SK-N-SH (cell line): Measurements from ENCODE around the gene RBPJL. TPM values are rescaled to one million over a fixed set of nuclear protein-coding genes. Genes with fewer than 3 reads are reported as not detected.

Experiments used
- CTCF ChIA-PET: fragments of 300-600, 350-600 bp; formaldehyde crosslinking; extraction: SDS; loops from one replicate; lab custom pipeline; 2021; lab: Yijun Ruan, JAX
- POLR2A ChIA-PET: fragments of 350-600 bp; sonication (Branson Sonifier 250); formaldehyde crosslinking; extraction: SDS; loops from one replicate; lab custom pipeline; 2020; ENCODE audit warnings: antibody characterized with exemption, inconsistent platforms; lab: Yijun Ruan, JAX
- DNase-seq: peaks from one replicate; pipeline ENCODE4 v3.0.0; 2012
- H2AFZ ChIP-seq: fragments of 200-600 bp; sonication (generic); 2 replicates; pipeline ENCODE4 v1.8.1; 2016; ENCODE audit warnings: antibody characterized with exemption, mild to moderate bottlenecking, low read depth
- H3F3A ChIP-seq: fragments of 200-600 bp; sonication (generic); replicated peaks from 2 replicates; pipeline ENCODE3; 2016; ENCODE audit warnings: antibody characterized with exemption, mild to moderate bottlenecking; ENCODE audit not compliant: insufficient read depth
- H3K27ac ChIP-seq, 2 experiments: fragments of 200-500 bp in 1 of 2; fragments of 200-600 bp in 1 of 2; sonication (Bioruptor generic) in 1 of 2; sonication (generic), shearing (Covaris generic) in 1 of 2; 2 replicates each; pipeline versions ENCODE4 v1.5.1 to v1.6.1; 2014 to 2016; ENCODE audit warnings: low read depth in 2 of 2, inconsistent platforms in 1 of 2, low read length in 1 of 2, mild to moderate bottlenecking in 1 of 2, mixed read lengths in 1 of 2
- H3K27me3 ChIP-seq: fragments of 200-600 bp; sonication (generic), shearing (Covaris generic); 2 replicates; pipeline ENCODE4 v1.6.1; 2016; ENCODE audit warnings: mixed run types; ENCODE audit not compliant: insufficient read depth
- H3K36me3 ChIP-seq, 2 experiments: fragments of 200-500 bp in 1 of 2; fragments of 200-600 bp in 1 of 2; sonication (Bioruptor generic) in 1 of 2; sonication (generic) in 1 of 2; replicated peaks in 1 of 2; 2 replicates each; pipeline versions ENCODE3 to v1.5.1; 2014 to 2016; ENCODE audit warnings: low read length in 1 of 2, mild to moderate bottlenecking in 1 of 2; ENCODE audit not compliant: insufficient read depth in 2 of 2, control insufficient read depth in 1 of 2
- H3K4me1 ChIP-seq, 2 experiments: fragments of 200-500 bp in 1 of 2; fragments of 200-600 bp in 1 of 2; sonication (Bioruptor generic) in 1 of 2; sonication (generic), shearing (Covaris generic) in 1 of 2; 2 replicates each; pipeline versions ENCODE4 v1.5.1 to v1.6.1; 2014 to 2016; ENCODE audit warnings: low read depth in 1 of 2, low read length in 1 of 2, mixed run types in 1 of 2; ENCODE audit not compliant: insufficient read depth in 2 of 2, control insufficient read depth in 1 of 2
- H3K4me2 ChIP-seq: fragments of 200-600 bp; sonication (generic), shearing (Covaris generic); 2 replicates; pipeline ENCODE4 v1.6.1; 2017; ENCODE audit warnings: mixed run types
- H3K4me3 ChIP-seq, 2 experiments: fragments of 200-500 bp in 1 of 2; fragments of 200-600 bp in 1 of 2; sonication (Bioruptor generic) in 1 of 2; sonication (generic), shearing (Covaris generic) in 1 of 2; 2 replicates each; pipeline versions ENCODE4 v1.5.1 to v1.8.1; 2014 to 2016; ENCODE audit warnings: low read depth in 2 of 2, inconsistent platforms in 1 of 2, low read length in 1 of 2, mild to moderate bottlenecking in 1 of 2, mixed read lengths in 1 of 2, moderate library complexity in 1 of 2
- H3K79me2 ChIP-seq: fragments of 200-600 bp; sonication (generic); 2 replicates; pipeline ENCODE4 v1.8.1; 2017; ENCODE audit warnings: mild to moderate bottlenecking; ENCODE audit not compliant: insufficient read depth
- H3K9ac ChIP-seq: fragments of 200-600 bp; sonication (generic); 2 replicates; pipeline ENCODE4 v1.6.1; 2017; ENCODE audit warnings: mixed run types
- H3K9me2 ChIP-seq: fragments of 200-600 bp; sonication (generic); 2 replicates; pipeline ENCODE4 v1.6.1; 2017; ENCODE audit warnings: mixed run types
- H3K9me3 ChIP-seq: fragments of 200-600 bp; sonication (generic); 2 replicates; pipeline ENCODE4 v1.6.1; 2017; ENCODE audit warnings: mixed run types, mild to moderate bottlenecking, moderate library complexity
- H4K20me1 ChIP-seq: fragments of 200-600 bp; sonication (generic); 2 replicates; pipeline ENCODE4 v1.6.1; 2017; ENCODE audit warnings: mild to moderate bottlenecking, mixed run types; ENCODE audit not compliant: insufficient read depth
- EZH2phosphoT487 ChIP-seq: fragments of 200-600 bp; sonication (generic); IDR thresholded peaks from 2 replicates; pipeline ENCODE4 v1.6.1; 2017; ENCODE audit warnings: low read depth, mixed run types, mild to moderate bottlenecking, antibody characterized with exemption, moderate library complexity, borderline replicate concordance
- FOXM1 ChIP-seq: IDR thresholded peaks from 2 replicates; pipeline ENCODE4 v1.4.0; 2012; ENCODE audit warnings: low read depth, mild to moderate bottlenecking
- GABPA ChIP-seq: IDR thresholded peaks from 2 replicates; pipeline ENCODE4 v1.4.0; 2012; ENCODE audit warnings: low read depth, mild to moderate bottlenecking
- MEF2A ChIP-seq: IDR thresholded peaks from 2 replicates; pipeline ENCODE4 v1.4.0; 2012; ENCODE audit warnings: low read depth, borderline replicate concordance
- MXI1 ChIP-seq: IDR thresholded peaks from 2 replicates; pipeline ENCODE4 v1.6.1; 2012; ENCODE audit warnings: mild to moderate bottlenecking, low read depth, low read length, improper control_type of control experiment
- NFIC ChIP-seq: IDR thresholded peaks from 2 replicates; pipeline ENCODE4 v1.4.0; 2012; ENCODE audit warnings: borderline replicate concordance
- RFX5 ChIP-seq: IDR thresholded peaks from 2 replicates; pipeline ENCODE4 v1.6.1; 2012; ENCODE audit warnings: mild to moderate bottlenecking, improper control_type of control experiment, low read length
- SIN3A ChIP-seq: IDR thresholded peaks from 2 replicates; pipeline ENCODE4 v1.6.1; 2012; ENCODE audit warnings: low read depth, mild to moderate bottlenecking, low read length, moderate library complexity, borderline replicate concordance
- SMC3 ChIP-seq: IDR thresholded peaks from 2 replicates; pipeline ENCODE4 v1.6.1; 2012; ENCODE audit warnings: low read depth, low read length, improper control_type of control experiment
- TAF1 ChIP-seq: IDR thresholded peaks from 2 replicates; pipeline ENCODE4 v1.6.1; 2012; ENCODE audit warnings: low read depth, mild to moderate bottlenecking, low read length, moderate library complexity, borderline replicate concordance
- TEAD4 ChIP-seq: IDR thresholded peaks from 2 replicates; pipeline ENCODE4 v1.4.0; 2012; ENCODE audit warnings: mild to moderate bottlenecking, borderline replicate concordance; ENCODE audit not compliant: insufficient read depth
- WGBS: methylation state at CpG from one replicate; pipeline ENCODE4 v1.1.6; 2017; ENCODE audit warnings: low lambda C conversion rate; 5-methylcytosine and 5-hydroxymethylcytosine counted together
- polyA plus RNA-seq, 3 experiments: library from polyadenylated mRNA; depleted of rRNA; stranded (reverse); fragments of >200 nt; gene quantifications; 2 replicates each; pipeline ENCODE4 v1.2.3, GENCODE V29; 2012
- TF ChIP-seq, protein P1 (sequence below): IDR thresholded peaks from 2 replicates; pipeline ENCODE4 v1.4.0; 2012; ENCODE audit warnings: low read depth
- TF ChIP-seq, protein P2 (sequence below): fragments of 150-350 bp; IDR thresholded peaks from 2 replicates; pipeline ENCODE4 v1.6.1; 2017; ENCODE audit warnings: antibody characterized with exemption, low read length, low read depth, borderline replicate concordance
- TF ChIP-seq, protein P3 (sequence below): IDR thresholded peaks from 2 replicates; pipeline ENCODE4; 2012
- TF ChIP-seq, protein P4 (sequence below): fragments of 150-350 bp; IDR thresholded peaks from 2 replicates; pipeline ENCODE4 v1.6.1; 2016; ENCODE audit warnings: mild to moderate bottlenecking, low read depth, low read length
- TF ChIP-seq, protein P5 (sequence below): IDR thresholded peaks from 2 replicates; pipeline ENCODE4 v1.4.0; 2012; ENCODE audit warnings: low read depth, borderline replicate concordance
- TF ChIP-seq, protein P6 (sequence below): fragments of 200-600 bp; sonication (generic); IDR thresholded peaks from 2 replicates; pipeline ENCODE4 v1.6.1; 2017; ENCODE audit warnings: antibody characterized with exemption, mild to moderate bottlenecking, moderate library complexity

The RBPJL gene
- polyA plus RNA-seq, 1 of the 3 experiments (the other 2 are of a cell fraction) = not detected

DNA sequence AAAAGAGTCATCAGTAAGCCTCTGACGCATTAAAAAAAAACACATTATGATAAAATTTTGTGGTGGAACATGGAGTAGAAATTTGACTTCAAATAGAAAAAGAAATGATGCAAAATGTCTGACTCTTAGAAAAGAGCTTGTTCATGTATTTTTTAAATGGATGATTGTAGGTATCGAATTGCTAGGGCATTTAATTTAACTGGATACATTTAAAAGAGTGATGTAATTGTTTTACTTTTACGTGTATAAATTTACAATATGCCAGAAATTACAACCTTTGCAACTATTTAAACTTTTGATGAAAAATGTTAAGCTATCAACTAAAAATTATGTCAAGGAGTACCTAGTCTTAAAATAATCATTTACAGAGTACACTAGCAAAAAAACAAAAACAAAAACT lies 46.1 kb downstream of the RBPJL start:
- Histone ChIP-seq H3F3A (peaks cover 19% of the 10 kb centered on the region), H3K9me3 (no peaks in the 10 kb centered on the region), H3K9ac (no peak overlapping the region), H2AFZ (no peak overlapping the region), H3K4me3 (no peak overlapping the region), H4K20me1 (no peaks in the 10 kb centered on the region), H3K4me2 (no peak overlapping the region), H3K27ac (no peak overlapping the region), H3K9me2 (no peaks in the 10 kb centered on the region), H3K4me1 (peaks cover 3 to 6% of the 10 kb centered on the region in 2 experiments; a peak in 2 of 4 replicates), H3K36me3 (no peaks in the 10 kb centered on the region), H3K27me3 (no peaks in the 10 kb centered on the region), H3K79me2 (peaks cover 4% of the 10 kb centered on the region)
- ChIA-PET POLR2A (no interaction called here), CTCF (interaction anchor here (0.7 to 4.7 kb wide), 7 partner anchors 10 to 418 kb away, joined by 3 to 18 read pairs (median 4); partner anchors contain the start of gene SYS1)
- DNase-seq = no peak
- WGBS = 82% methylated on average over 3 of the region's 3 CpGs
- TF ChIP-seq, protein P1, sequence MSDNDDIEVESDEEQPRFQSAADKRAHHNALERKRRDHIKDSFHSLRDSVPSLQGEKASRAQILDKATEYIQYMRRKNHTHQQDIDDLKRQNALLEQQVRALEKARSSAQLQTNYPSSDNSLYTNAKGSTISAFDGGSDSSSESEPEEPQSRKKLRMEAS = no peak
- TF ChIP-seq GABPA (no peak), MXI1 (no peak), NFIC (no peak), SIN3A (no peak), TEAD4 (no peak), SMC3 (no peak), RFX5 (no peak), EZH2phosphoT487 (no peak)
- TF ChIP-seq, protein P2, sequence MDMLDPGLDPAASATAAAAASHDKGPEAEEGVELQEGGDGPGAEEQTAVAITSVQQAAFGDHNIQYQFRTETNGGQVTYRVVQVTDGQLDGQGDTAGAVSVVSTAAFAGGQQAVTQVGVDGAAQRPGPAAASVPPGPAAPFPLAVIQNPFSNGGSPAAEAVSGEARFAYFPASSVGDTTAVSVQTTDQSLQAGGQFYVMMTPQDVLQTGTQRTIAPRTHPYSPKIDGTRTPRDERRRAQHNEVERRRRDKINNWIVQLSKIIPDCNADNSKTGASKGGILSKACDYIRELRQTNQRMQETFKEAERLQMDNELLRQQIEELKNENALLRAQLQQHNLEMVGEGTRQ = no peak
- TF ChIP-seq, protein P3, sequence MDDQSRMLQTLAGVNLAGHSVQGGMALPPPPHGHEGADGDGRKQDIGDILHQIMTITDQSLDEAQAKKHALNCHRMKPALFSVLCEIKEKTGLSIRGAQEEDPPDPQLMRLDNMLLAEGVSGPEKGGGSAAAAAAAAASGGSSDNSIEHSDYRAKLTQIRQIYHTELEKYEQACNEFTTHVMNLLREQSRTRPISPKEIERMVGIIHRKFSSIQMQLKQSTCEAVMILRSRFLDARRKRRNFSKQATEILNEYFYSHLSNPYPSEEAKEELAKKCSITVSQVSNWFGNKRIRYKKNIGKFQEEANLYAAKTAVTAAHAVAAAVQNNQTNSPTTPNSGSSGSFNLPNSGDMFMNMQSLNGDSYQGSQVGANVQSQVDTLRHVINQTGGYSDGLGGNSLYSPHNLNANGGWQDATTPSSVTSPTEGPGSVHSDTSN = no peak
- TF ChIP-seq, protein P4, sequence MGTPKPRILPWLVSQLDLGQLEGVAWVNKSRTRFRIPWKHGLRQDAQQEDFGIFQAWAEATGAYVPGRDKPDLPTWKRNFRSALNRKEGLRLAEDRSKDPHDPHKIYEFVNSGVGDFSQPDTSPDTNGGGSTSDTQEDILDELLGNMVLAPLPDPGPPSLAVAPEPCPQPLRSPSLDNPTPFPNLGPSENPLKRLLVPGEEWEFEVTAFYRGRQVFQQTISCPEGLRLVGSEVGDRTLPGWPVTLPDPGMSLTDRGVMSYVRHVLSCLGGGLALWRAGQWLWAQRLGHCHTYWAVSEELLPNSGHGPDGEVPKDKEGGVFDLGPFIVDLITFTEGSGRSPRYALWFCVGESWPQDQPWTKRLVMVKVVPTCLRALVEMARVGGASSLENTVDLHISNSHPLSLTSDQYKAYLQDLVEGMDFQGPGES = no peak

DNA sequence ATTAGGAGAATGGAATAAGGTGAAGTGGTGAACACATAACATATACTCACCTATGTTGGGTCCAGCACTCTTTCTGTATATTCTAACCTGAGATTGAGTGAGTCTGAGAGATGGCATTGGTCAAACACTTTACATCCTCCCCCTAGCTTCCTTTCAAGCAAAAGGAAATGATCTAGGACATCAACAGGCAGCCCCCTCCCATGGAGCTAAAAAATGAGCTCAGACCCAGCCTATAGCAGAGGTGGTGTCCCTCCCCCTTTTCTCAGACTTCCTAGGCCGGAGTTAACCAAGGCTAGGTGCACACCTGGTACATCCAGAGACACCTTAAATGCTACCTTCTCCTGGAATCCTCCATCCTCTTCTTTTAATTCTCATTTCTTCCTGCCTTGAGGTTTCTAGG lies 47.1 kb downstream of the RBPJL start:
- Histone ChIP-seq H3K9ac (no peak overlapping the region), H3K4me3 (no peak overlapping the region), H4K20me1 (no peaks in the 10 kb centered on the region), H3K79me2 (no peaks in the 10 kb centered on the region), H3K4me2 (no peak overlapping the region), H3K4me1 (peaks cover 2 to 3% of the 10 kb centered on the region in 2 experiments; a peak in 2 of 4 replicates), H3K9me3 (no peaks in the 10 kb centered on the region), H3K36me3 (no peaks in the 10 kb centered on the region), H3F3A (peaks cover 17% of the 10 kb centered on the region), H2AFZ (no peak overlapping the region), H3K9me2 (no peaks in the 10 kb centered on the region), H3K27me3 (no peaks in the 10 kb centered on the region), H3K27ac (no peak overlapping the region)
- 87% methylated on average over 1 of the region's 1 CpG for WGBS
- CTCF ChIA-PET = interaction anchor here (1.5 to 2.7 kb wide), 3 partner anchors 9 to 83 kb away, joined by 3 to 14 read pairs (median 11); partner anchors contain the start of gene SYS1
- DNase-seq = no peak
- POLR2A ChIA-PET = interaction anchor here (1.1 kb wide), 1 partner anchor 9 kb away, joined by 3 read pairs; the partner anchor contains the start of gene SYS1
- TF ChIP-seq, protein P5, sequence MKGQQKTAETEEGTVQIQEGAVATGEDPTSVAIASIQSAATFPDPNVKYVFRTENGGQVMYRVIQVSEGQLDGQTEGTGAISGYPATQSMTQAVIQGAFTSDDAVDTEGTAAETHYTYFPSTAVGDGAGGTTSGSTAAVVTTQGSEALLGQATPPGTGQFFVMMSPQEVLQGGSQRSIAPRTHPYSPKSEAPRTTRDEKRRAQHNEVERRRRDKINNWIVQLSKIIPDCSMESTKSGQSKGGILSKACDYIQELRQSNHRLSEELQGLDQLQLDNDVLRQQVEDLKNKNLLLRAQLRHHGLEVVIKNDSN = no peak
- TF ChIP-seq, protein P1 = no peak
- no peak for TF ChIP-seq GABPA
- TF ChIP-seq TAF1 = no peak
- no peak for TF ChIP-seq SMC3
- TF ChIP-seq TEAD4 = no peak
- no peak for TF ChIP-seq NFIC
- TF ChIP-seq EZH2phosphoT487 = no peak
- TF ChIP-seq, protein P6, sequence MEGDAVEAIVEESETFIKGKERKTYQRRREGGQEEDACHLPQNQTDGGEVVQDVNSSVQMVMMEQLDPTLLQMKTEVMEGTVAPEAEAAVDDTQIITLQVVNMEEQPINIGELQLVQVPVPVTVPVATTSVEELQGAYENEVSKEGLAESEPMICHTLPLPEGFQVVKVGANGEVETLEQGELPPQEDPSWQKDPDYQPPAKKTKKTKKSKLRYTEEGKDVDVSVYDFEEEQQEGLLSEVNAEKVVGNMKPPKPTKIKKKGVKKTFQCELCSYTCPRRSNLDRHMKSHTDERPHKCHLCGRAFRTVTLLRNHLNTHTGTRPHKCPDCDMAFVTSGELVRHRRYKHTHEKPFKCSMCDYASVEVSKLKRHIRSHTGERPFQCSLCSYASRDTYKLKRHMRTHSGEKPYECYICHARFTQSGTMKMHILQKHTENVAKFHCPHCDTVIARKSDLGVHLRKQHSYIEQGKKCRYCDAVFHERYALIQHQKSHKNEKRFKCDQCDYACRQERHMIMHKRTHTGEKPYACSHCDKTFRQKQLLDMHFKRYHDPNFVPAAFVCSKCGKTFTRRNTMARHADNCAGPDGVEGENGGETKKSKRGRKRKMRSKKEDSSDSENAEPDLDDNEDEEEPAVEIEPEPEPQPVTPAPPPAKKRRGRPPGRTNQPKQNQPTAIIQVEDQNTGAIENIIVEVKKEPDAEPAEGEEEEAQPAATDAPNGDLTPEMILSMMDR = no peak
- TF ChIP-seq, protein P2 = no peak
- no peak for TF ChIP-seq FOXM1
- no peak for TF ChIP-seq MEF2A
- TF ChIP-seq MXI1 = no peak
